Fibroblast of villous mesenchyme (primary cell): ENCODE results near the gene OLIG1. TPM values are rescaled to one million over a fixed set of nuclear protein-coding genes. Genes with fewer than 3 reads are reported as not detected.

Source experiments
- DNase-seq: peaks from one replicate; pipeline ENCODE4 v3.0.0-alpha.2; 2010; ENCODE audit warnings: low read depth
- H3K4me3 ChIP-seq: 2 replicates; pipeline ENCODE4 v1.5.1; 2011; ENCODE audit warnings: low read depth, mild to moderate bottlenecking, low read length
- total RNA-seq: library from RNA; depleted of rRNA; stranded (reverse); fragments of >200 nt; gene quantifications from 2 replicates; pipeline ENCODE4 v1.2.3, GENCODE V29; 2012
- TF ChIP-seq, protein P1 (sequence below): IDR thresholded peaks from 2 replicates; pipeline ENCODE4 v1.5.1; 2012; ENCODE audit warnings: low read depth, mild to moderate bottlenecking, low read length; ENCODE audit not compliant: insufficient read depth

The OLIG1 gene
- total RNA-seq, 1 donor: not detected

- DNase-seq: no peak
- H3K4me3 ChIP-seq: no peak overlapping the region
- TF ChIP-seq, protein P1, sequence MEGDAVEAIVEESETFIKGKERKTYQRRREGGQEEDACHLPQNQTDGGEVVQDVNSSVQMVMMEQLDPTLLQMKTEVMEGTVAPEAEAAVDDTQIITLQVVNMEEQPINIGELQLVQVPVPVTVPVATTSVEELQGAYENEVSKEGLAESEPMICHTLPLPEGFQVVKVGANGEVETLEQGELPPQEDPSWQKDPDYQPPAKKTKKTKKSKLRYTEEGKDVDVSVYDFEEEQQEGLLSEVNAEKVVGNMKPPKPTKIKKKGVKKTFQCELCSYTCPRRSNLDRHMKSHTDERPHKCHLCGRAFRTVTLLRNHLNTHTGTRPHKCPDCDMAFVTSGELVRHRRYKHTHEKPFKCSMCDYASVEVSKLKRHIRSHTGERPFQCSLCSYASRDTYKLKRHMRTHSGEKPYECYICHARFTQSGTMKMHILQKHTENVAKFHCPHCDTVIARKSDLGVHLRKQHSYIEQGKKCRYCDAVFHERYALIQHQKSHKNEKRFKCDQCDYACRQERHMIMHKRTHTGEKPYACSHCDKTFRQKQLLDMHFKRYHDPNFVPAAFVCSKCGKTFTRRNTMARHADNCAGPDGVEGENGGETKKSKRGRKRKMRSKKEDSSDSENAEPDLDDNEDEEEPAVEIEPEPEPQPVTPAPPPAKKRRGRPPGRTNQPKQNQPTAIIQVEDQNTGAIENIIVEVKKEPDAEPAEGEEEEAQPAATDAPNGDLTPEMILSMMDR: no peak
Measured at GRCh38 chr21:33023574-33024200, 46.3 kb upstream of the OLIG1 start.

DNA sequence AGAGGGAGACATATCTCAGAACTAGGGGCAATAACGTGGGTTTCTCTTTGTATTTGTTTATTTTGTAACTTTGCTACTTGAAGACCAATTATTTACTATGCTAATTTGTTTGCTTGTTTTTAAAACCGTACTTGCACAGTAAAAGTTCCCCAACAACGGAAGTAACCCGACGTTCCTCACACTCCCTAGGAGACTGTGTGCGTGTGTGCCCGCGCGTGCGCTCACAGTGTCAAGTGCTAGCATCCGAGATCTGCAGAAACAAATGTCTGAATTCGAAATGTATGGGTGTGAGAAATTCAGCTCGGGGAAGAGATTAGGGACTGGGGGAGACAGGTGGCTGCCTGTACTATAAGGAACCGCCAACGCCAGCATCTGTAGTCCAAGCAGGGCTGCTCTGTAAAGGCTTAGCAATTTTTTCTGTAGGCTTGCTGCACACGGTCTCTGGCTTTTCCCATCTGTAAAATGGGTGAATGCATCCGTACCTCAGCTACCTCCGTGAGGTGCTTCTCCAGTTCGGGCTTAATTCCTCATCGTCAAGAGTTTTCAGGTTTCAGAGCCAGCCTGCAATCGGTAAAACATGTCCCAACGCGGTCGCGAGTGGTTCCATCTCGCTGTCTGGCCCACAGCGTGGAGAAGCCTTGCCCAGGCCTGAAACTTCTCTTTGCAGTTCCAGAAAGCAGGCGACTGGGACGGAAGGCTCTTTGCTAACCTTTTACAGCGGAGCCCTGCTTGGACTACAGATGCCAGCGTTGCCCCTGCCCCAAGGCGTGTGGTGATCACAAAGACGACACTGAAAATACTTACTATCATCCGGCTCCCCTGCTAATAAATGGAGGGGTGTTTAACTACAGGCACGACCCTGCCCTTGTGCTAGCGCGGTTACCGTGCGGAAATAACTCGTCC lies 45.5 kb upstream of the OLIG1 start:
- no peak for DNase-seq
- H3K4me3 ChIP-seq: no peak overlapping the region
- TF ChIP-seq, protein P1: no peak

GRCh38 chr21:33025106-33025488 lies 44.8 kb upstream of the OLIG1 start:
- no peak for DNase-seq
- H3K4me3 ChIP-seq: no peak overlapping the region
- TF ChIP-seq, protein P1: no peak

DNA sequence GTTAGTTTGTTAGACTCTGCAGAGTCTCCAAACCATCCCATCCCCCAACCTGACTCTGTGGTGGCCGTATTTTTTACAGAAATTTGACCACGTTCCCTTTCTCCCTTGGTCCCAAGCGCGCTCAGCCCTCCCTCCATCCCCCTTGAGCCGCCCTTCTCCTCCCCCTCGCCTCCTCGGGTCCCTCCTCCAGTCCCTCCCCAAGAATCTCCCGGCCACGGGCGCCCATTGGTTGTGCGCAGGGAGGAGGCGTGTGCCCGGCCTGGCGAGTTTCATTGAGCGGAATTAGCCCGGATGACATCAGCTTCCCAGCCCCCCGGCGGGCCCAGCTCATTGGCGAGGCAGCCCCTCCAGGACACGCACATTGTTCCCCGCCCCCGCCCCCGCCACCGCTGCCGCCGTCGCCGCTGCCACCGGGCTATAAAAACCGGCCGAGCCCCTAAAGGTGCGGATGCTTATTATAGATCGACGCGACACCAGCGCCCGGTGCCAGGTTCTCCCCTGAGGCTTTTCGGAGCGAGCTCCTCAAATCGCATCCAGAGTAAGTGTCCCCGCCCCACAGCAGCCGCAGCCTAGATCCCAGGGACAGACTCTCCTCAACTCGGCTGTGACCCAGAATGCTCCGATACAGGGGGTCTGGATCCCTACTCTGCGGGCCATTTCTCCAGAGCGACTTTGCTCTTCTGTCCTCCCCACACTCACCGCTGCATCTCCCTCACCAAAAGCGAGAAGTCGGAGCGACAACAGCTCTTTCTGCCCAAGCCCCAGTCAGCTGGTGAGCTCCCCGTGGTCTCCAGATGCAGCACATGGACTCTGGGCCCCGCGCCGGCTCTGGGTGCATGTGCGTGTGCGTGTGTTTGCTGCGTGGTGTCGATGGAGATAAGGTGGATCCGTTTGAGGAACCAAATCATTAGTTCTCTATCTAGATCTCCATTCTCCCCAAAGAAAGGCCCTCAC lies 44.2 kb upstream of the OLIG1 start, which contains the start of gene OLIG2:
Gene OLIG2 (plus strand): TSS at position 447 of the 954 bp plus-strand sequence. CDS start 928 bp downstream, outside the sequence.
- TF ChIP-seq, protein P1: no peak
- peak within 1 kb of the TSS; percentile 21 for H3K4me3 ChIP-seq
- peak; percentile 11 for DNase-seq

DNA sequence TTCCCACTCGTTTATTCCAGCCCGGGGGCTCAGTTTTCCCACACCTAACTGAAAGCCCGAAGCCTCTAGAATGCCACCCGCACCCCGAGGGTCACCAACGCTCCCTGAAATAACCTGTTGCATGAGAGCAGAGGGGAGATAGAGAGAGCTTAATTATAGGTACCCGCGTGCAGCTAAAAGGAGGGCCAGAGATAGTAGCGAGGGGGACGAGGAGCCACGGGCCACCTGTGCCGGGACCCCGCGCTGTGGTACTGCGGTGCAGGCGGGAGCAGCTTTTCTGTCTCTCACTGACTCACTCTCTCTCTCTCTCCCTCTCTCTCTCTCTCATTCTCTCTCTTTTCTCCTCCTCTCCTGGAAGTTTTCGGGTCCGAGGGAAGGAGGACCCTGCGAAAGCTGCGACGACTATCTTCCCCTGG lies 43.5 kb upstream of the OLIG1 start:
- no peak for DNase-seq
- no peak overlapping the region for H3K4me3 ChIP-seq
- TF ChIP-seq, protein P1: no peak

GRCh38 chr21:33026878-33027400 lies 43.0 kb upstream of the OLIG1 start:
- no peak for DNase-seq

More at GRCh38 chr21:33026878-33027400, 43.0 kb upstream of the OLIG1 start:
- TF ChIP-seq, protein P1: no peak
- no peak overlapping the region for H3K4me3 ChIP-seq
